ENCODE measurements around the gene TNFRSF17. TPM values are rescaled to one million over a fixed set of nuclear protein-coding genes. Genes with fewer than 3 reads are reported as not detected.

TNFRSF17 gene
- total and polyA plus RNA-seq, 8 donors = 0.32 to 1.7 TPM; not detected in 6

- TF ChIP-seq, protein P1, sequence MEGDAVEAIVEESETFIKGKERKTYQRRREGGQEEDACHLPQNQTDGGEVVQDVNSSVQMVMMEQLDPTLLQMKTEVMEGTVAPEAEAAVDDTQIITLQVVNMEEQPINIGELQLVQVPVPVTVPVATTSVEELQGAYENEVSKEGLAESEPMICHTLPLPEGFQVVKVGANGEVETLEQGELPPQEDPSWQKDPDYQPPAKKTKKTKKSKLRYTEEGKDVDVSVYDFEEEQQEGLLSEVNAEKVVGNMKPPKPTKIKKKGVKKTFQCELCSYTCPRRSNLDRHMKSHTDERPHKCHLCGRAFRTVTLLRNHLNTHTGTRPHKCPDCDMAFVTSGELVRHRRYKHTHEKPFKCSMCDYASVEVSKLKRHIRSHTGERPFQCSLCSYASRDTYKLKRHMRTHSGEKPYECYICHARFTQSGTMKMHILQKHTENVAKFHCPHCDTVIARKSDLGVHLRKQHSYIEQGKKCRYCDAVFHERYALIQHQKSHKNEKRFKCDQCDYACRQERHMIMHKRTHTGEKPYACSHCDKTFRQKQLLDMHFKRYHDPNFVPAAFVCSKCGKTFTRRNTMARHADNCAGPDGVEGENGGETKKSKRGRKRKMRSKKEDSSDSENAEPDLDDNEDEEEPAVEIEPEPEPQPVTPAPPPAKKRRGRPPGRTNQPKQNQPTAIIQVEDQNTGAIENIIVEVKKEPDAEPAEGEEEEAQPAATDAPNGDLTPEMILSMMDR (IDR thresholded peaks at IDR 0.05) = no peak
Observed at GRCh38 chr16:12006637-12007036, 41.6 kb downstream of the TNFRSF17 start.

GRCh38 chr16:12009462-12009861, 44.5 kb downstream of the TNFRSF17 start:
- DNase-seq = no peak
- Histone ChIP-seq H3K9me3 (no peaks in the 10 kb centered on the region), H3K36me3 (no peaks in the 10 kb centered on the region), H3K4me3 (no peak overlapping the region), H3K27me3 (no peaks in the 10 kb centered on the region), H3K4me1 (no peaks in the 10 kb centered on the region), H3K27ac (no peak overlapping the region)
- TF ChIP-seq, protein P1 (IDR thresholded peaks at IDR 0.05) = no peak
- FAIRE-seq = no peak
- intact Hi-C loops (cut with DNase I) = no loop called here
- peak in 1 of 4 donors; percentile 35 for ATAC-seq
- 91 to 95% methylated on average over 7 of the region's 7 CpGs for WGBS, 2 donors

More at GRCh38 chr16:12006637-12007036, 41.6 kb downstream of the TNFRSF17 start:
- DNase-seq (no peak), ATAC-seq (no peak), FAIRE-seq (no peak)
- H3K27ac ChIP-seq = no peak overlapping the region
- H3K36me3 ChIP-seq = no peaks in the 10 kb centered on the region
- H3K27me3 ChIP-seq = no peaks in the 10 kb centered on the region
- no peak overlapping the region for H3K4me3 ChIP-seq
- no peaks in the 10 kb centered on the region for H3K4me1 ChIP-seq
- 95% methylated on average over 3 of the region's 3 CpGs for WGBS, 2 donors
- intact Hi-C loops (cut with DNase I) = no loop called here
- H3K9me3 ChIP-seq = no peaks in the 10 kb centered on the region

DNA sequence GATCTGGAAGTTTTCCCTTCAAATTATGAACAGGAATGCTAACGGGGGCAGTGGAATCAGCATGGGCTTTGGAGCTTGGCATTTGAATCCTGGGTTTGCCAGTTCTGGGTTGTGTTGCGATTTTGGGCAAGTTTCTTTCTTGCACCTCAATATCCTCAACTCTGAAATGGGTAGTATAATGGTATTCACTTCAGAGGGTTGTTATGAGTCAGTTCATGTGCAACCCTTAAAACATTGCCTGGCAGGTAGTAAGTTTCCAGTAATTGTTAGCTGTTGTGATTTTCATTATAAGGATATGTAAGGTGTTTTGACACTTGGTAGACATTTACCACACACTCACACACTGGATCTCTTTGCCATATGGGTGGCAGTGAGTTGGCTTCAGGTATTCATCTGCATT, 44.9 kb downstream of the TNFRSF17 start:
- Histone ChIP-seq H3K27ac (peak overlapping the region in 1 of 4 donors; percentile 28), H3K27me3 (no peaks in the 10 kb centered on the region), H3K36me3 (no peaks in the 10 kb centered on the region), H3K4me3 (no peak overlapping the region), H3K4me1 (no peaks in the 10 kb centered on the region), H3K9me3 (no peaks in the 10 kb centered on the region)
- TF ChIP-seq, protein P1 (IDR thresholded peaks at IDR 0.05) = no peak
- no peak for DNase-seq
- 94 to 98% methylated on average over 2 of the region's 2 CpGs for WGBS, 2 donors
- ATAC-seq = no peak
- FAIRE-seq = no peak
- intact Hi-C loops (cut with DNase I) = no loop called here

DNA sequence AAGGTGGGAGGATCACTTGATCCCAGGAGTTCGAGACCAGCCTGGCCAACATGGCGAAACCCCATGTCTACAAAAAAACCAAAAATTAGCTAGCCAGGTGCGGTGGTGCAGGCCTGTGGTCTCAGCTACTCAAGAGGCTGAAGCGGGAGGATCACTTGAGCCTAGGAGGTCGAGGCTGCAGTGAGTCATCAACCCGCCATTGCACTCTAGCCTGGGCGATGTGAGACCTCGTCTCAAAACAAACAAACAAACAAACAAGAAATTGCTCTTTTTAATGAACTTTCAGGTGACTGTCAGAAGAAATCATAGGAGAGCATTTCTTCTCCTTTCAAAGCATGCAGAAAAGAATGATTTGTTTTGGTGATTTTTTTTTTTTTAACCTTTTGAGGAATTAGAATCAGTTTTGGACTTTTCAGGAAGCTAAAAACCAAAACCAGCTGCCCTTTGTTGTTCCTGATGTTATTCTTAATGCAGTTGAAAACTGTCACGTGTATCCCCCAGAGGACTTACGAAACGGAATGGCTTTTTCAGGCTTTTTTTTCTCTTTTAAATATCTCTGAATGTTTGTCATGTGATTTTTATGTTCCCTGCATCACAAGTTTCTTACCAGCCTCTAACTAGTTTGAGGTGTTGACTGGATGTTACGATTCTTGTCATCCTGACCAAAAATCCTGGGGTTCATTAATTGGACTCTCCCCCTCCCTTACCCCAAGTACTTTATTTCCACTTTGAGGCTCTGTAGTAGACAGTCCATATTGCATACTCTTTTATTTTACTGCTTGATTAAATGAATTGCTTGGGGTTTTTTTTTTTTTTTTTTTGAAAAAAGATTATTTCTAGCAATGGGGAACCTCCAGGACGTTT, 45.6 kb downstream of the TNFRSF17 start:
- peak overlapping the region in 2 of 4 donors; percentile 20 to 28 for H3K27ac ChIP-seq
- TF ChIP-seq, protein P1 (IDR thresholded peaks at IDR 0.05) = no peak
- H3K4me1 ChIP-seq = no peaks in the 10 kb centered on the region
- H3K9me3 ChIP-seq = no peaks in the 10 kb centered on the region
- H3K27me3 ChIP-seq = no peaks in the 10 kb centered on the region
- peak in 2 of 4 donors; percentile 57 to 59 for ATAC-seq
- H3K4me3 ChIP-seq = no peak overlapping the region
- WGBS, 2 donors = 86 to 89% methylated on average over 13 of the region's 13 CpGs
- no peaks in the 10 kb centered on the region for H3K36me3 ChIP-seq
- DNase-seq = no peak
- intact Hi-C loops (cut with DNase I) = no loop called here
- FAIRE-seq = no peak

GRCh38 chr16:12011565-12011964, 46.6 kb downstream of the TNFRSF17 start:
- Histone ChIP-seq H3K27me3 (no peaks in the 10 kb centered on the region), H3K4me1 (no peaks in the 10 kb centered on the region), H3K9me3 (no peaks in the 10 kb centered on the region), H3K4me3 (no peak overlapping the region), H3K27ac (no peak overlapping the region), H3K36me3 (no peaks in the 10 kb centered on the region)
- intact Hi-C loops (cut with DNase I) = no loop called here
- FAIRE-seq (no peak), DNase-seq (no peak), ATAC-seq (no peak)
- TF ChIP-seq, protein P1 (IDR thresholded peaks at IDR 0.05) = no peak
- 71 to 78% methylated on average over 4 of the region's 4 CpGs for WGBS, 2 donors

All from pancreas (tissue), 10 donors.